ENCODE measurements around the gene ITPR3. TPM values are rescaled to one million over a fixed set of nuclear protein-coding genes. Genes with fewer than 3 reads are reported as not detected.
A peak's percentile ranks its signal among the peaks of the same experiment; 100 is the strongest.

ITPR3 gene
- total RNA-seq, 1 experiment from 2014 or later = 11.4 TPM

- H3K36me3 ChIP-seq = peaks cover 89% of the 10 kb centered on the region
- peaks cover 55% of the 10 kb centered on the region for H3K4me1 ChIP-seq (replicated peaks)
- H3K27ac ChIP-seq = no peak overlapping the region
- no peaks in the 10 kb centered on the region for H3K9me3 ChIP-seq (replicated peaks)
- no peaks in the 10 kb centered on the region for H3K27me3 ChIP-seq (replicated peaks)
- H3K4me3 ChIP-seq = no peak overlapping the region
- peak; percentile 49 to 60 for DNase-seq (ENCODE audit: low read depth in 1 of 2, low spot score in 2 of 2)
These were observed 75.7 kb downstream of the ITPR3 start for GRCh38 chr6:33696548-33697518.

GRCh38 chr6:33697845-33698244, 76.7 kb downstream of the ITPR3 start:
- Histone ChIP-seq H3K36me3 (peaks cover 80% of the 10 kb centered on the region), H3K4me1 (replicated peaks) (peaks cover 45% of the 10 kb centered on the region), H3K9me3 (replicated peaks) (no peaks in the 10 kb centered on the region), H3K4me3 (no peak overlapping the region), H3K27me3 (replicated peaks) (no peaks in the 10 kb centered on the region), H3K27ac (no peak overlapping the region)
- no peak for DNase-seq (ENCODE audit: low read depth in 1 of 2, low spot score in 2 of 2)

DNA sequence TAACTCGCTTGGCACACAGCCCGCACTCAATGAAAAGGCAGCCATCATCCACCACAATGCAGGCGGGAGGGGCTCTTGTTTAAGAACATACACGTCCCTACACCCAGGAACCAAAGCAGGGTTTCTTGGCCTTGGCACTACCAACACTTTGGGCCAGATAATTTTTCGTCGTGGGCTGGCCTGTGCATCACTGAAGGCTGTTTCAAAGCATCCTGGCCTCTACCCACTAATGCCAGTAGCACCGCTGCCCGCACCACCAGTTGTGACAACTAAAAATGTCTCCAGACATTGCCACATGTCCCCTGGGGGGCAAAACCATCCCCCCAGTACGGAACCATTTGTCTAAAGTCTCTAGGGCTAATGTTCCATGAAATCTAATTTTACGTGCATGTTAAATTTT, 77.4 kb downstream of the ITPR3 start:
- no peak overlapping the region for H3K27ac ChIP-seq
- H3K36me3 ChIP-seq = peaks cover 73% of the 10 kb centered on the region
- no peak for DNase-seq (ENCODE audit: low read depth in 1 of 2, low spot score in 2 of 2)
- H3K27me3 ChIP-seq (replicated peaks) = no peaks in the 10 kb centered on the region
- no peak overlapping the region for H3K4me3 ChIP-seq
- H3K9me3 ChIP-seq (replicated peaks) = no peaks in the 10 kb centered on the region
- peaks cover 38% of the 10 kb centered on the region for H3K4me1 ChIP-seq (replicated peaks)

DNA sequence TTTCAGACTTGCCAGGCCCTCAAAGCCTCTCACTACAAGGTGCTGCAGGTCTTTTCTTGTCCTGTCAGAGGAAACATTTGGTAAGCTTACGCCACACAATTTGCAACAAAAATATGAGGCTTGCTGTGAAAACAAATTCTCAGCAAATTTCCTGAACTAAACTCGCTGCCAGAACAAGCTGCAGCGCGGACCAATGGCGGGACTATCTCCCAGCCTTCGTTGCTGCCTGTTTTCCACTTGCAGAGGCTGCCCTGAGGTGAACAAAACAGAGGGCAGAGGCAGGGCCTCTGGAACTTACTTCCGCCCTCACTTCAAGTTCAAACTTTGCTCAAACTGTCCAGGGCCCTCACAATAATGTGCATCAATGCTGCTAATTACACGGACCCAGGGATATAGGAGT, 78.0 kb downstream of the ITPR3 start:
- H3K4me1 ChIP-seq (replicated peaks) = peaks cover 32% of the 10 kb centered on the region
- H3K27ac ChIP-seq = no peak overlapping the region
- no peak overlapping the region for H3K4me3 ChIP-seq
- H3K36me3 ChIP-seq = peaks cover 70% of the 10 kb centered on the region
- DNase-seq (ENCODE audit: low read depth in 1 of 2, low spot score in 2 of 2) = no peak
- H3K27me3 ChIP-seq (replicated peaks) = no peaks in the 10 kb centered on the region
- H3K9me3 ChIP-seq (replicated peaks) = no peaks in the 10 kb centered on the region

DNA sequence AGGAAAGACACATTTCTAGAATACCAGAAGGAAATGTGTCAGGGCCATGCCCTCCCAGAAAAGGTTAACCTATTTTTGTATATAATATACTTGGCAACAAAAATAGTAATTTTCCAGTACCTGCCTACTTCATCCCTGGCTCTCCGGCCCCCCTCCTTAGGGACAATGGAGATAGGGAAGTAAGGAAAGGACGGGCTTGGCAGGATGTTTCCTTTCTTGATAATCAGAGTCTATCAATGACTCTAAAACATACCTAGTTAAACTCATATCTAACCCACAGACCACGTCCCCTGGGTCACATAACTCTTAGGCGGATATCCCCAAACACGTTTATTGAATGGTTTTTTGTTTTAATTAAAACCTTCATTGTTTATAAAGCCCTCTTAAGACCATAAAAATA, 78.6 kb downstream of the ITPR3 start:
- no peak for DNase-seq (ENCODE audit: low read depth in 1 of 2, low spot score in 2 of 2)
- Histone ChIP-seq H3K4me1 (replicated peaks) (peaks cover 26% of the 10 kb centered on the region), H3K9me3 (replicated peaks) (no peaks in the 10 kb centered on the region), H3K27me3 (replicated peaks) (no peaks in the 10 kb centered on the region), H3K27ac (no peak overlapping the region), H3K36me3 (peaks cover 72% of the 10 kb centered on the region), H3K4me3 (no peak overlapping the region)

DNA sequence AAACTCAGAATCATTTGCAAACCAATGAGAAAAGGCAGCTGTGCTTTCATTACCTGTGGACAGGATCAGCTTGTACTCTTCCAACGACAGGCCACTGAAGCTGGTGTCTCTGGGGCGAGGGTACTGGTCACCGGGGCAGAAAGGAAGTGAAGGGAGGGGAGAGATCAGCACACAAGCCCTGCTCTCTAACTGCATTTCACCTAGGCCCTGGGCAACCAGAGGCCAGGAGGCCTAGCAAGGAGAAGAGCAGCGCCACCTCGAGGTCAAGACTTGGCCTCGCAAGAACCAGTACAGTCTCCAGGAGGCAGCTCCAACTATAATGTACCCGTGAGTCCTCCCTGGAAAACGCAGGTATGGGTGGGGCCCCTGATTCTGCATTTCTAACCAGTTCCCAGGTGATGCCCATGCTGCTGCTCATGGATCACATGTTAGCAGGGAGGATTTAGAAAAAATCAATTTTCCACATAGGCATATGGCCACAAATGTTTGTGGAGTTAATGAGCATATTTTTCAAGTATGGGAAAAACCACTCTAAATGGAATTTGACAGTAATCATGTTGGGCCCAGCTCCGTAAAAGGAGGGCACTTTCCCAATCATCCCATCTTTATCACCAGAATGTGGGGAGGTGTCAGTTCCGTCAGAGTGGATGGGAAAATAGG, 79.4 kb downstream of the ITPR3 start:
- no peak overlapping the region for H3K27ac ChIP-seq
- peaks cover 69% of the 10 kb centered on the region for H3K36me3 ChIP-seq
- DNase-seq (ENCODE audit: low read depth in 1 of 2, low spot score in 2 of 2) = peak; percentile 24 to 67

GRCh38 chr6:33702345-33702977, 81.3 kb downstream of the ITPR3 start:
- no peak for DNase-seq (ENCODE audit: low read depth in 1 of 2, low spot score in 2 of 2)
- H3K27ac ChIP-seq = no peak overlapping the region

More for the DNA sequence above, 79.4 kb downstream of the ITPR3 start:
- Histone ChIP-seq H3K27me3 (replicated peaks) (no peaks in the 10 kb centered on the region), H3K9me3 (replicated peaks) (no peaks in the 10 kb centered on the region), H3K4me1 (replicated peaks) (peaks cover 18% of the 10 kb centered on the region), H3K4me3 (no peak overlapping the region)

DNA sequence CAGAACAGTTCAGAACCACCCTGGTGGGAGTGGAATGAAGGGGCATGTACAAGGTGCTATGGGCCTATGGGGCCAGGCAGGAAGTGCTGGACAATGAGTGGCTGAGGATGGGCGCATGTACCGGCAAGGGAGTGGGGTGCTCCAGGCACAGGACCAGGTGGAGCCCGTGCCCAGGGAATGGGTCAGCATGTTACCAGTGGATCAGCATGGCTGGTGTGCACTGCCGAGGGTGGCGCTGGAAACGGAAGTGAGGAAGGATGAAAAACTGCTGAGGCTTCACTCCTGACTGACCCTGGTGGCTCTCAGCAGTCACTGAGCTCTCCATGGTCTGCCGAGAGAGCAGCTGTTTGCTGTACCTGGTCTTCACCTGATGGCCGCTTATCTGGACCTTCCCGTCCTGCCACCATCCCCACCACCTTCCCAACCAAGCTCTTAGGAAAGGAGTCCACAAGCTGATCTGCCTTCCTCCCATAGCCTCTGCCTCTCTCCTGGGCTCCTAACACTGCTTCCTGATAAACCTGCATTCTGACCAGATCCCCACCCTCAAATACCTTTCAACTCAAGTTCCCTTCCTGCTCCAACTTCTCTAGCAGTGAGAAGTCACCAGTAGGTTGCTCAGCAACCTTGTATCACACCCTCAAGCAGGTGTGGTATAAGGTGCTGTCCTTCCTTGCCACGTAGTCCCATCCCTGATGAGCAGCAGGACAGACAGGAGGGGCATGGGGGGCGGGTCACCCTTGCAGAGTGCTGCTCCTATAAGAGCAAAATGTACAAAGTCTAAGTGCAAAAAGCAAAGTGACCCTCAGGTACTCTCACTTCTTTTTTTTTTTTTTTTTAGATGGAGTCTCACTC, 83.3 kb downstream of the ITPR3 start:
- Histone ChIP-seq H3K4me1 (replicated peaks) (no peaks in the 10 kb centered on the region), H3K4me3 (no peak overlapping the region), H3K27ac (no peak overlapping the region), H3K36me3 (peaks cover 53% of the 10 kb centered on the region), H3K27me3 (replicated peaks) (no peaks in the 10 kb centered on the region), H3K9me3 (replicated peaks) (no peaks in the 10 kb centered on the region)
- no peak for DNase-seq (ENCODE audit: low read depth in 1 of 2, low spot score in 2 of 2)

More at GRCh38 chr6:33702345-33702977, 81.3 kb downstream of the ITPR3 start:
- Histone ChIP-seq H3K4me3 (no peak overlapping the region), H3K27me3 (replicated peaks) (no peaks in the 10 kb centered on the region), H3K36me3 (peaks cover 50% of the 10 kb centered on the region), H3K4me1 (replicated peaks) (peaks cover under 1% of the 10 kb centered on the region), H3K9me3 (replicated peaks) (no peaks in the 10 kb centered on the region)

GRCh38 chr6:33705268-33705885, 84.3 kb downstream of the ITPR3 start:
- no peak for DNase-seq (ENCODE audit: low read depth in 1 of 2, low spot score in 2 of 2)
- Histone ChIP-seq H3K36me3 (peaks cover 53% of the 10 kb centered on the region), H3K4me1 (replicated peaks) (peaks cover under 1% of the 10 kb centered on the region), H3K27ac (no peak overlapping the region), H3K9me3 (replicated peaks) (no peaks in the 10 kb centered on the region), H3K4me3 (no peak overlapping the region), H3K27me3 (replicated peaks) (no peaks in the 10 kb centered on the region)

DNA sequence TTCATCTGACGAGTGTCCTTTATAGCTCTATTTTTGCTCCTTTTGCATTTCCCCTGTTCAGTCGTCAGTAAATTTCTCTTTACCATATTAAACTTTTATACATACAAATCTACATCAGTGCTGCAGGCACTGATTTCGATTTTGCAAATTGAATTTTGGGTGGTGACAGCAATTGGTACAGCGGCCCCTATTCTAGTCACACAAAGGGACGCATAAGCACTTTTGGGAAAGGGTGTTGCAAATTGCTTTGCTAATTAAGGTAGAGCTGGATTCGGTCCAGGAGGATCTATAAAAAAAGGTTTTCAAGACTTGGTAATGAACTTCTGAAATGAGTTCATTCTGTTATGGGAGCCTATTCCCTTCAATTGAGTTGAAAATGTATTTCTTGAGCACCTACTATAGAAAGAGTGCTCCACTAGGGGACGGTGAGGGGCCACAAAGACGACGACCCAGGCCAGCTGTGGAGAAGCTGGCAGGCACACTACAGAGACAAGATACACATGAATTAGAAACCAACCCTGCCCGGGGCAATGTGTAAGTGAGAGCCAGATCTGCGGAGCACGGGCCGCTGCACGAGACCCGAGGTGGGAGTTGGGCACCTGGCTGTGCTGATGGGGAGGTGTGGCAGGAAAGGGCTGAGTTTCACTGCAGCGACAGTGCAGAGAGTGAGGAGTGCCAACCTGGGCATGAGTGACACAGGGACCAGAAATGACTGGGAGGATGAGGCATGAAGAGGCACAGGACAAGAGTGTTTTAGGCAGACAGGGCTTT, 85.0 kb downstream of the ITPR3 start:
- Histone ChIP-seq H3K27me3 (replicated peaks) (no peaks in the 10 kb centered on the region), H3K36me3 (peaks cover 48% of the 10 kb centered on the region), H3K9me3 (replicated peaks) (no peaks in the 10 kb centered on the region), H3K4me3 (no peak overlapping the region), H3K27ac (no peak overlapping the region), H3K4me1 (replicated peaks) (peaks cover 8% of the 10 kb centered on the region)
- no peak for DNase-seq (ENCODE audit: low read depth in 1 of 2, low spot score in 2 of 2)

DNA sequence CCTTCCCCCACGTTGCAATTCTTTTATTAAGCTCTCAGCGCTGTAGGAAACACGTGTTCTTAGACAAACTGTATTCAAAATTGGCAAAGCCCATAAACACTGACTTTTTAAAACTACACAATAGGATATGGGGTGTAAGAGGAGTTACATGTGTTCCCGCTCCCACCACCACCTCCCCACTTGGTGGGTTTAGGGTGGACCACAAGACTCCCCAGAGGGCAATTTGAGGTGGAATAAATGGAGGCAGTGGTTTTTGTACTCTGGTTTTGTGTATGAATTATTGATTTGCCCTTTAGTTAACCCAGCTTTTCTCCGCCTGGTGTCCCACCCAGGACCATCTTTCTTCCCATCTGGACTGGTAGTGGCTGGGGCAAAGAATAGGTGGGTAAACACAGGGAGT, 86.6 kb downstream of the ITPR3 start:
- Histone ChIP-seq H3K36me3 (peaks cover 43% of the 10 kb centered on the region), H3K9me3 (replicated peaks) (no peaks in the 10 kb centered on the region), H3K27ac (no peak overlapping the region), H3K4me3 (no peak overlapping the region), H3K27me3 (replicated peaks) (no peaks in the 10 kb centered on the region), H3K4me1 (replicated peaks) (peaks cover 12% of the 10 kb centered on the region)
- DNase-seq (ENCODE audit: low read depth in 1 of 2, low spot score in 2 of 2) = no peak

GRCh38 chr6:33708516-33709204, 87.5 kb downstream of the ITPR3 start:
- Histone ChIP-seq H3K9me3 (replicated peaks) (no peaks in the 10 kb centered on the region), H3K36me3 (peaks cover 43% of the 10 kb centered on the region), H3K4me1 (replicated peaks) (peaks cover 12% of the 10 kb centered on the region), H3K27ac (no peak overlapping the region), H3K27me3 (replicated peaks) (no peaks in the 10 kb centered on the region), H3K4me3 (no peak overlapping the region)
- no peak for DNase-seq (ENCODE audit: low read depth in 1 of 2, low spot score in 2 of 2)

All from SJSA1 (cell line).